Trophoblast cell (in vitro differentiated cells and primary cell): ENCODE results near the gene CD6.

Experiments
- DNase-seq, 2 donors: peaks; one replicate each; pipeline ENCODE4 v3.0.0-alpha.2; 2016
- H2AFZ ChIP-seq: 2 replicates; pipeline ENCODE4 v1.6.1; 2013; ENCODE audit warnings: low read length, moderate library complexity, mild to moderate bottlenecking; ENCODE audit not compliant: insufficient read depth, poor library complexity
- H2AK5ac ChIP-seq: 2 replicates; pipeline ENCODE4 v1.6.1; 2013; ENCODE audit warnings: mild to moderate bottlenecking, low read length
- H2BK120ac ChIP-seq: 2 replicates; pipeline ENCODE4 v1.6.1; 2013; ENCODE audit warnings: low read length, mild to moderate bottlenecking, moderate library complexity; ENCODE audit not compliant: insufficient read depth, poor library complexity
- H2BK12ac ChIP-seq: 2 replicates; pipeline ENCODE4 v1.6.1; 2013; ENCODE audit warnings: mild to moderate bottlenecking, low read length, moderate library complexity
- H2BK5ac ChIP-seq: 2 replicates; pipeline ENCODE4 v1.6.1; 2013; ENCODE audit warnings: low read length, low read depth, moderate library complexity, mild to moderate bottlenecking; ENCODE audit not compliant: poor library complexity
- H3K14ac ChIP-seq: 2 replicates; pipeline ENCODE4 v1.6.1; 2013; ENCODE audit warnings: mild to moderate bottlenecking, low read length
- H3K18ac ChIP-seq: 2 replicates; pipeline ENCODE4 v1.6.1; 2013; ENCODE audit warnings: mild to moderate bottlenecking, low read length
- H3K23ac ChIP-seq: 2 replicates; pipeline ENCODE4 v1.6.1; 2013; ENCODE audit warnings: low read length
- H3K27ac ChIP-seq: 2 replicates; pipeline ENCODE4 v1.5.1; 2013; ENCODE audit warnings: low read depth, mild to moderate bottlenecking, inconsistent platforms, low read length, moderate library complexity
- H3K27me3 ChIP-seq: 2 replicates; pipeline ENCODE4 v1.6.1; 2013; ENCODE audit warnings: inconsistent platforms, mild to moderate bottlenecking, low read length, moderate library complexity; ENCODE audit not compliant: insufficient read depth
- H3K36me3 ChIP-seq, 2 experiments: 1 replicate in 1 of 2; 2 replicates in 1 of 2; pipeline ENCODE4 v1.6.1; 2013; ENCODE audit warnings: low read length in 2 of 2, mild to moderate bottlenecking in 2 of 2, moderate library complexity in 1 of 2; ENCODE audit not compliant: insufficient read depth in 2 of 2, control insufficient read depth in 1 of 2
- H3K4ac ChIP-seq: 2 replicates; pipeline ENCODE4 v1.6.1; 2013; ENCODE audit warnings: low read depth, mild to moderate bottlenecking, low read length, moderate library complexity
- H3K4me1 ChIP-seq, 2 experiments: 1 replicate in 1 of 2; 2 replicates in 1 of 2; pipeline ENCODE4 v1.6.1; 2013; ENCODE audit warnings: low read length in 2 of 2, mild to moderate bottlenecking in 2 of 2, moderate library complexity in 1 of 2; ENCODE audit not compliant: insufficient read depth in 2 of 2, control insufficient read depth in 1 of 2
- H3K4me2 ChIP-seq: 2 replicates; pipeline ENCODE4 v1.6.1; 2013; ENCODE audit warnings: inconsistent platforms, mild to moderate bottlenecking, low read length, moderate library complexity
- H3K4me3 ChIP-seq: 2 replicates; pipeline ENCODE4 v1.5.1; 2013; ENCODE audit warnings: mild to moderate bottlenecking, low read depth, low read length, inconsistent platforms
- H3K79me1 ChIP-seq: one replicate; pipeline ENCODE4 v1.6.1; 2013; ENCODE audit warnings: low read length
- H3K79me2 ChIP-seq: 2 replicates; pipeline ENCODE4 v1.6.1; 2013; ENCODE audit warnings: low read length, mild to moderate bottlenecking; ENCODE audit not compliant: control insufficient read depth, insufficient read depth, poor library complexity
- H3K9ac ChIP-seq: 2 replicates; pipeline ENCODE4 v1.6.1; 2013; ENCODE audit warnings: mild to moderate bottlenecking, low read length
- H3K9me3 ChIP-seq: 2 replicates; pipeline ENCODE4 v1.6.1; 2013; ENCODE audit warnings: low read depth, mild to moderate bottlenecking, control low read depth, inconsistent platforms, low read length; ENCODE audit not compliant: insufficient read depth
- H4K12ac ChIP-seq: 2 replicates; pipeline ENCODE4 v1.6.1; 2013; ENCODE audit warnings: low read depth, mild to moderate bottlenecking, low read length, moderate library complexity
- H4K8ac ChIP-seq: 2 replicates; pipeline ENCODE4 v1.6.1; 2013; ENCODE audit warnings: low read depth, mild to moderate bottlenecking, low read length, moderate library complexity
- H4K91ac ChIP-seq: one replicate; pipeline ENCODE4 v1.6.1; 2013; ENCODE audit warnings: low read depth, mild to moderate bottlenecking, low read length, moderate library complexity
- WGBS: extraction: QIAGEN DNeasy Blood & Tissue Kit; methylation state at CpG from one replicate; pipeline ENCODE4 v1.1.7; 2013; ENCODE audit warnings: missing lambda C conversion rate; ENCODE audit not compliant: insufficient read length, insufficient coverage; ENCODE audit errors: extremely low coverage; 5-methylcytosine and 5-hydroxymethylcytosine counted together

Gene CD6

GRCh38 chr11:60923800-60924109 is 47.7 kb upstream of the CD6 start:
- Histone ChIP-seq H3K4ac (no peak overlapping the region), H2AK5ac (peak overlapping the region; percentile 45), H2BK120ac (peak overlapping the region; percentile 35), H3K4me2 (peak overlapping the region; percentile 98), H4K8ac (peak overlapping the region; percentile 24), H2BK12ac (peak overlapping the region; percentile 6), H3K9ac (no peak overlapping the region), H4K91ac (peak overlapping the region; percentile 36), H3K9me3 (no peaks in the 10 kb centered on the region), H3K27me3 (no peaks in the 10 kb centered on the region), H2BK5ac (no peak overlapping the region), H3K36me3 (peaks cover 47 to 58% of the 10 kb centered on the region in 2 experiments), H2AFZ (no peak overlapping the region), H4K12ac (no peak overlapping the region), H3K4me1 (peaks cover 12 to 20% of the 10 kb centered on the region in 2 experiments), H3K23ac (no peak overlapping the region), H3K18ac (peak overlapping the region; percentile 28), H3K79me2 (peaks cover 10% of the 10 kb centered on the region), H3K4me3 (no peak overlapping the region), H3K79me1 (peaks cover 10% of the 10 kb centered on the region), H3K27ac (no peak overlapping the region), H3K14ac (no peak overlapping the region)
- no peak for DNase-seq
- no CpG with 5 or more reads among the region's 6 CpGs for WGBS

- H3K27me3 ChIP-seq, result no peaks in the 10 kb centered on the region
- no peaks in the 10 kb centered on the region for H3K9me3 ChIP-seq
- peak within 1 kb of the TSS; percentile 42 for H2AFZ ChIP-seq
- peaks cover 10% of the 10 kb centered on the region for H3K79me1 ChIP-seq
- H3K4me3 ChIP-seq, result peak within 1 kb of the TSS; percentile 92
- peak within 1 kb of the TSS; percentile 45 for H2AK5ac ChIP-seq
- peaks cover 53 to 64% of the 10 kb centered on the region in 2 experiments for H3K36me3 ChIP-seq
- peak within 1 kb of the TSS; percentile 59 for H2BK5ac ChIP-seq
- peak within 1 kb of the TSS; percentile 40 for H3K23ac ChIP-seq
- no peak within 1 kb of the TSS for H3K27ac ChIP-seq
- peak within 1 kb of the TSS; percentile 86 for H2BK120ac ChIP-seq
- peak within 1 kb of the TSS; percentile 56 for H3K4ac ChIP-seq
- no CpG with 5 or more reads among the region's 69 CpGs for WGBS
- peak within 1 kb of the TSS; percentile 72 for H4K8ac ChIP-seq
- peak within 1 kb of the TSS; percentile 41 for H4K12ac ChIP-seq
- H3K4me1 ChIP-seq, result peaks cover 10 to 18% of the 10 kb centered on the region in 2 experiments
- H3K4me2 ChIP-seq, result peak within 1 kb of the TSS; percentile 98
- H3K79me2 ChIP-seq, result peaks cover 10% of the 10 kb centered on the region
- H3K14ac ChIP-seq, result peak within 1 kb of the TSS; percentile 70
- peak within 1 kb of the TSS; percentile 23 for H2BK12ac ChIP-seq
- H3K9ac ChIP-seq, result peak within 1 kb of the TSS; percentile 83
- peak within 1 kb of the TSS; percentile 50 for H3K18ac ChIP-seq
- DNase-seq, result peak; percentile 58 to 81
- H4K91ac ChIP-seq, result peak within 1 kb of the TSS; percentile 90
Measured at GRCh38 chr11:60924110-60924905, 47.2 kb upstream of the CD6 start, which contains the start of gene TMEM132A. TSS of gene TMEM132A (plus strand) at chr11:60924460. CDS start at chr11:60924634, 174 bp downstream.

- Histone ChIP-seq H4K8ac (peak overlapping the region; percentile 72), H3K9me3 (no peaks in the 10 kb centered on the region), H3K18ac (peak overlapping the region; percentile 50), H3K4me3 (peak overlapping the region; percentile 92), H3K79me2 (peaks cover 10% of the 10 kb centered on the region), H3K27me3 (no peaks in the 10 kb centered on the region), H3K4me2 (peak overlapping the region; percentile 98), H3K9ac (peak overlapping the region; percentile 83), H3K14ac (peak overlapping the region; percentile 70), H2BK120ac (peak overlapping the region; percentile 86), H4K91ac (peak overlapping the region; percentile 90), H3K36me3 (peaks cover 59 to 64% of the 10 kb centered on the region in 2 experiments), H2AFZ (peak overlapping the region; percentile 42), H2BK12ac (peak overlapping the region; percentile 23), H3K27ac (no peak overlapping the region), H3K79me1 (peaks cover 10% of the 10 kb centered on the region), H2AK5ac (peak overlapping the region; percentile 9), H2BK5ac (no peak overlapping the region), H3K23ac (peak overlapping the region; percentile 40), H4K12ac (peak overlapping the region; percentile 41), H3K4ac (peak overlapping the region; percentile 56), H3K4me1 (peaks cover 10 to 17% of the 10 kb centered on the region in 2 experiments)
- WGBS, result no CpG with 5 or more reads among the region's 35 CpGs
- DNase-seq, result peak in 1 of 2 donors; percentile 8
Measured at GRCh38 chr11:60924906-60925853, 46.3 kb upstream of the CD6 start.

GRCh38 chr11:60925868-60926267 is 45.6 kb upstream of the CD6 start:
- no peaks in the 10 kb centered on the region for H3K9me3 ChIP-seq
- no peak overlapping the region for H3K4ac ChIP-seq
- peaks cover 10 to 17% of the 10 kb centered on the region in 2 experiments for H3K4me1 ChIP-seq
- no peak overlapping the region for H3K9ac ChIP-seq
- no peak overlapping the region for H2BK120ac ChIP-seq
- H3K79me1 ChIP-seq, result peaks cover 10% of the 10 kb centered on the region
- H4K91ac ChIP-seq, result no peak overlapping the region
- H2AK5ac ChIP-seq, result no peak overlapping the region
- H2AFZ ChIP-seq, result no peak overlapping the region
- H2BK5ac ChIP-seq, result no peak overlapping the region
- peak in 1 of 2 donors; percentile 41 for DNase-seq
- H4K12ac ChIP-seq, result no peak overlapping the region
- H3K79me2 ChIP-seq, result peaks cover 10% of the 10 kb centered on the region
- H3K18ac ChIP-seq, result peak overlapping the region; percentile 50
- no peak overlapping the region for H3K14ac ChIP-seq
- peaks cover 61 to 65% of the 10 kb centered on the region in 2 experiments for H3K36me3 ChIP-seq
- no peak overlapping the region for H2BK12ac ChIP-seq
- no peak overlapping the region for H3K4me3 ChIP-seq
- no peak overlapping the region for H3K23ac ChIP-seq
- WGBS, result no CpG with 5 or more reads among the region's 6 CpGs
- H3K4me2 ChIP-seq, result peak overlapping the region; percentile 98
- H3K27me3 ChIP-seq, result no peaks in the 10 kb centered on the region
- H3K27ac ChIP-seq, result no peak overlapping the region
- no peak overlapping the region for H4K8ac ChIP-seq
